HEK293 (cell line): ENCODE results near the gene SCN3A.

Experiments used
- CTCF ChIA-PET: fragments of 350-600 bp; formaldehyde crosslinking; extraction: SDS; loops from one replicate; lab custom pipeline; 2021; ENCODE audit warnings: antibody characterized with exemption; lab: Yijun Ruan, JAX
- POLR2A ChIA-PET: fragments of 300-600 bp; formaldehyde crosslinking; extraction: SDS; loops from one replicate; lab custom pipeline; 2020; ENCODE audit warnings: antibody characterized with exemption, inconsistent platforms; lab: Yijun Ruan, JAX
- H3K27ac ChIP-seq: fragments of 200-500 bp; sonication (Bioruptor generic); 2 replicates; pipeline ENCODE4 v1.5.1; 2014; ENCODE audit warnings: low read depth, low read length, control low read depth, inconsistent platforms; ENCODE audit errors: extremely low read depth
- H3K36me3 ChIP-seq, 2 experiments: fragments of 200-500 bp in 1 of 2; sonication (Bioruptor generic) in 1 of 2; 1 replicate in 1 of 2; 2 replicates in 1 of 2; pipeline ENCODE4 v1.5.1; 2014 to 2017; ENCODE audit warnings: inconsistent platforms in 2 of 2, low read length in 2 of 2; ENCODE audit not compliant: control insufficient read depth in 2 of 2, insufficient read depth in 1 of 2
- H3K4me1 ChIP-seq: fragments of 200-500 bp; sonication (Bioruptor generic); 2 replicates; pipeline ENCODE4 v1.5.1; 2014; ENCODE audit warnings: mild to moderate bottlenecking, low read length, inconsistent platforms; ENCODE audit not compliant: control insufficient read depth, insufficient read depth
- H3K4me3 ChIP-seq: 2 replicates; pipeline ENCODE4 v1.5.1; 2011; ENCODE audit warnings: low read depth, mild to moderate bottlenecking, control low read depth, low read length, moderate library complexity
- H3K9me3 ChIP-seq: fragments of 200-500 bp; sonication (Bioruptor generic); 2 replicates; pipeline ENCODE4 v1.5.1; 2014; ENCODE audit warnings: low read depth, low read length, inconsistent platforms; ENCODE audit not compliant: control insufficient read depth, insufficient read depth
- KLF10 ChIP-seq: fragments of 450-650 bp; IDR thresholded peaks from 2 replicates; pipeline ENCODE4 v1.5.1; 2018; ENCODE audit warnings: missing biosample characterization, mild to moderate bottlenecking, missing genetic modification characterization
- SCRT1 ChIP-seq: fragments of 450-650 bp; formaldehyde crosslinking; IDR thresholded peaks from 2 replicates; pipeline ENCODE4 v1.5.1; 2016; ENCODE audit warnings: missing biosample characterization, missing genetic modification characterization, borderline replicate concordance
- SP3 ChIP-seq: fragments of 450-650 bp; formaldehyde crosslinking; IDR thresholded peaks from 2 replicates; pipeline ENCODE4 v1.5.1; 2016; ENCODE audit warnings: missing biosample characterization, missing genetic modification characterization
- ZBTB1 ChIP-seq: fragments of 450-650 bp; formaldehyde crosslinking; IDR thresholded peaks from 2 replicates; pipeline ENCODE4 v1.5.1; 2016; ENCODE audit warnings: missing biosample characterization, missing genetic modification characterization
- ZBTB20 ChIP-seq: fragments of 450-650 bp; formaldehyde crosslinking; IDR thresholded peaks from 2 replicates; pipeline ENCODE4 v1.5.1; 2016; ENCODE audit warnings: missing biosample characterization, missing genetic modification characterization
- ZBTB21 ChIP-seq: fragments of 450-650 bp; formaldehyde crosslinking; IDR thresholded peaks from 2 replicates; pipeline ENCODE4 v1.5.1; 2017; ENCODE audit warnings: missing biosample characterization, missing genetic modification characterization
- ZBTB48 ChIP-seq: fragments of 450-650 bp; formaldehyde crosslinking; IDR thresholded peaks from 2 replicates; pipeline ENCODE4 v1.5.1; 2016; ENCODE audit warnings: missing biosample characterization, missing genetic modification characterization
- ZFHX2 ChIP-seq: fragments of 450-650 bp; formaldehyde crosslinking; conservative IDR thresholded peaks from 2 replicates; pipeline ENCODE4 v1.5.1; 2016; ENCODE audit warnings: missing biosample characterization, missing genetic modification characterization
- ZFP69B ChIP-seq: fragments of 450-650 bp; formaldehyde crosslinking; IDR thresholded peaks from 2 replicates; pipeline ENCODE4 v1.5.1; 2016; ENCODE audit warnings: missing biosample characterization, missing genetic modification characterization
- ZNF174 ChIP-seq: fragments of 450-650 bp; formaldehyde crosslinking; IDR thresholded peaks from 2 replicates; pipeline ENCODE4 v1.5.0; 2017; ENCODE audit warnings: missing biosample characterization, mild to moderate bottlenecking, missing genetic modification characterization
- ZNF202 ChIP-seq: fragments of 450-650 bp; formaldehyde crosslinking; IDR thresholded peaks from 2 replicates; pipeline ENCODE4 v1.5.1; 2016; ENCODE audit warnings: missing biosample characterization, missing genetic modification characterization, borderline replicate concordance
- ZNF211 ChIP-seq: fragments of 450-650 bp; formaldehyde crosslinking; IDR thresholded peaks from 2 replicates; pipeline ENCODE4 v1.5.1; 2016; ENCODE audit warnings: low read depth, missing biosample characterization, missing genetic modification characterization
- ZNF23 ChIP-seq: fragments of 450-650 bp; formaldehyde crosslinking; IDR thresholded peaks from 2 replicates; pipeline ENCODE4 v1.5.1; 2016; ENCODE audit warnings: missing biosample characterization, missing genetic modification characterization, borderline replicate concordance
- ZNF239 ChIP-seq: fragments of 450-650 bp; formaldehyde crosslinking; IDR thresholded peaks from 2 replicates; pipeline ENCODE4 v1.5.1; 2016; ENCODE audit warnings: missing biosample characterization, missing genetic modification characterization
- ZNF248 ChIP-seq: fragments of 450-650 bp; formaldehyde crosslinking; IDR thresholded peaks from 2 replicates; pipeline ENCODE4 v1.5.1; 2017; ENCODE audit warnings: missing biosample characterization, missing genetic modification characterization
- ZNF335 ChIP-seq: fragments of 450-650 bp; formaldehyde crosslinking; conservative IDR thresholded peaks from 2 replicates; pipeline ENCODE4 v1.5.1; 2016; ENCODE audit warnings: missing biosample characterization, missing genetic modification characterization
- ZNF350 ChIP-seq: fragments of 450-650 bp; formaldehyde crosslinking; IDR thresholded peaks from 2 replicates; pipeline ENCODE4 v1.5.0; 2017; ENCODE audit warnings: missing biosample characterization, mild to moderate bottlenecking, missing genetic modification characterization
- ZNF394 ChIP-seq: fragments of 450-650 bp; formaldehyde crosslinking; IDR thresholded peaks from 2 replicates; pipeline ENCODE4 v1.5.1; 2016; ENCODE audit warnings: missing biosample characterization, missing genetic modification characterization, mild to moderate bottlenecking, moderate library complexity, borderline replicate concordance
- ZNF777 ChIP-seq: fragments of 450-650 bp; formaldehyde crosslinking; IDR thresholded peaks from 2 replicates; pipeline ENCODE4 v1.5.1; 2017; ENCODE audit warnings: missing biosample characterization, missing genetic modification characterization, borderline replicate concordance
- ZNF837 ChIP-seq: fragments of 450-650 bp; formaldehyde crosslinking; IDR thresholded peaks from 2 replicates; pipeline ENCODE4 v1.5.1; 2016; ENCODE audit warnings: missing biosample characterization, missing genetic modification characterization
- TF ChIP-seq, protein P1 (sequence below): fragments of 450-650 bp; formaldehyde crosslinking; IDR thresholded peaks from 2 replicates; pipeline ENCODE4 v1.5.1; 2016; ENCODE audit warnings: missing biosample characterization, missing genetic modification characterization
- TF ChIP-seq, protein P2 (sequence below): fragments of 450-650 bp; formaldehyde crosslinking; conservative IDR thresholded peaks from 2 replicates; pipeline ENCODE4 v1.5.1; 2016; ENCODE audit warnings: low read depth, missing biosample characterization, missing genetic modification characterization

The SCN3A gene

DNA sequence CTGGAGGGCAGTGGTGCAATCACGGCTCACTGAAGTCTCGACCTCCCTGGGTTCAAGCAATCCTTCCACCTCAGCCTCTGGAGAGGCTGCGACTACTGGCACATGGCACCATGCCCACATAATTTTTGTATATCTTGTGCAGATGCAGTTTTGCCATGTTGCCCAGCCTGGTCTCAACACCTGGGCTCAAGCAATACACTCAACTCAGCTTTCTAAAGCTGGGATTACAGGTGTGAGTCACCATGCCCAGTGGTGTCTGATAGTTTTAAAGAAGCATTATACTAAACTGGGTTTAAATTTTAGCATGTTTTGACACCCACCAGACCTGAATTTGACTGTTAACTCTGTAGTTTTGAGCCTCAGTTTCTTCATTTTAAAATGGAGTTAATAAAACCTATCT, 139.1 kb downstream of the SCN3A start (continued):
- TF ChIP-seq, protein P1, sequence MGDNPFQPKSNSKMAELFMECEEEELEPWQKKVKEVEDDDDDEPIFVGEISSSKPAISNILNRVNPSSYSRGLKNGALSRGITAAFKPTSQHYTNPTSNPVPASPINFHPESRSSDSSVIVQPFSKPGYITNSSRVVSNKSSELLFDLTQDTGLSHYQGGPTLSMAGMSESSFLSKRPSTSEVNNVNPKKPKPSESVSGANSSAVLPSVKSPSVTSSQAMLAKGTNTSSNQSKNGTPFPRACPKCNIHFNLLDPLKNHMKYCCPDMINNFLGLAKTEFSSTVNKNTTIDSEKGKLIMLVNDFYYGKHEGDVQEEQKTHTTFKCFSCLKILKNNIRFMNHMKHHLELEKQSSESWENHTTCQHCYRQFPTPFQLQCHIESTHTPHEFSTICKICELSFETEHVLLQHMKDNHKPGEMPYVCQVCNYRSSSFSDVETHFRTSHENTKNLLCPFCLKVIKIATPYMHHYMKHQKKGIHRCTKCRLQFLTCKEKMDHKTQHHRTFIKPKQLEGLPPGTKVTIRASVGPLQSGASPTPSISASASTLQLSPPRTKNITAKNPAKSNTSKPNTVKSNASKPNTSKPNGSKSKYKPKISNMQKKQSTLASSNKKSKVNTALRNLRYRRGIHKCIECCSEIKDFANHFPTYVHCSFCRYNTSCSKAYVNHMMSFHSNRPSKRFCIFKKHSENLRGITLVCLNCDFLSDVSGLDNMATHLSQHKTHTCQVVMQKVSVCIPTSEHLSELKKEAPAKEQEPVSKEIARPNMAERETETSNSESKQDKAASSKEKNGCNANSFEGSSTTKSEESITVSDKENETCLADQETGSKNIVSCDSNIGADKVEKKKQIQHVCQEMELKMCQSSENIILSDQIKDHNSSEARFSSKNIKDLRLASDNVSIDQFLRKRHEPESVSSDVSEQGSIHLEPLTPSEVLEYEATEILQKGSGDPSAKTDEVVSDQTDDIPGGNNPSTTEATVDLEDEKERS (tag by site-specific recombination) = no peak
- TF ChIP-seq ZNF202 (tag by site-specific recombination) = no peak
- no peak for TF ChIP-seq ZBTB20
- no peak for TF ChIP-seq ZFP69B (tag by site-specific recombination)
- TF ChIP-seq ZBTB21 = no peak

DNA sequence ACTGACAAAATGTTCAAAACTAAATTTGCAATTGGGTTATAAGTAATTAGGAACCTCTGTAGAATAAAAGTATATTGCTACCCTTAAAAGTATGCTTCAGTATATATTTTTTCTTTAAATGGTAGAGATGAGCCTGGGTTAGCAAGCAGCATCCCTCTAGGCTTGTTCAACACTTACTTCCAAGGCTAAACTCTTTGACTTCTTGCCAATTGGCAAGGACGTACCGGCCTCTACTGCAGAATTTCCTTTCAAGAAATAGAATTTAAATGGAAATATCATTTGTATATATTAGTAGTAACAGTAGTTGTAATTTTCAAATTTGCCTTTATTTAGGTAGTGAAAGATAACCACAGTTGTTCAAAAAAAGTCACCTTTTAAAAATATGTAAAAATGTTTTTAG, 143.4 kb downstream of the SCN3A start:
- CTCF ChIA-PET = no interaction called here
- Histone ChIP-seq H3K4me3 (no peak overlapping the region), H3K36me3 (no peaks in the 10 kb centered on the region), H3K4me1 (peaks cover 2% of the 10 kb centered on the region; the same call in 1 of the 2 replicates)
- POLR2A ChIA-PET = no interaction called here
- TF ChIP-seq KLF10 (tag by site-specific recombination) (no peak), ZBTB48 (tag by site-specific recombination) (no peak), ZNF248 (tag by site-specific recombination) (no peak), ZNF174 (tag by site-specific recombination) (no peak), ZNF23 (tag by site-specific recombination) (no peak), ZNF837 (tag by site-specific recombination) (no peak), ZNF350 (no peak), ZNF777 (tag by site-specific recombination) (no peak), ZNF394 (tag by site-specific recombination) (no peak), ZNF211 (tag by site-specific recombination) (no peak), ZNF239 (no peak), ZNF335 (no peak), ZBTB20 (no peak), SP3 (tag by site-specific recombination) (no peak), SCRT1 (no peak), ZFHX2 (tag by site-specific recombination) (no peak), ZBTB1 (tag by site-specific recombination) (no peak)
- TF ChIP-seq, protein P2, sequence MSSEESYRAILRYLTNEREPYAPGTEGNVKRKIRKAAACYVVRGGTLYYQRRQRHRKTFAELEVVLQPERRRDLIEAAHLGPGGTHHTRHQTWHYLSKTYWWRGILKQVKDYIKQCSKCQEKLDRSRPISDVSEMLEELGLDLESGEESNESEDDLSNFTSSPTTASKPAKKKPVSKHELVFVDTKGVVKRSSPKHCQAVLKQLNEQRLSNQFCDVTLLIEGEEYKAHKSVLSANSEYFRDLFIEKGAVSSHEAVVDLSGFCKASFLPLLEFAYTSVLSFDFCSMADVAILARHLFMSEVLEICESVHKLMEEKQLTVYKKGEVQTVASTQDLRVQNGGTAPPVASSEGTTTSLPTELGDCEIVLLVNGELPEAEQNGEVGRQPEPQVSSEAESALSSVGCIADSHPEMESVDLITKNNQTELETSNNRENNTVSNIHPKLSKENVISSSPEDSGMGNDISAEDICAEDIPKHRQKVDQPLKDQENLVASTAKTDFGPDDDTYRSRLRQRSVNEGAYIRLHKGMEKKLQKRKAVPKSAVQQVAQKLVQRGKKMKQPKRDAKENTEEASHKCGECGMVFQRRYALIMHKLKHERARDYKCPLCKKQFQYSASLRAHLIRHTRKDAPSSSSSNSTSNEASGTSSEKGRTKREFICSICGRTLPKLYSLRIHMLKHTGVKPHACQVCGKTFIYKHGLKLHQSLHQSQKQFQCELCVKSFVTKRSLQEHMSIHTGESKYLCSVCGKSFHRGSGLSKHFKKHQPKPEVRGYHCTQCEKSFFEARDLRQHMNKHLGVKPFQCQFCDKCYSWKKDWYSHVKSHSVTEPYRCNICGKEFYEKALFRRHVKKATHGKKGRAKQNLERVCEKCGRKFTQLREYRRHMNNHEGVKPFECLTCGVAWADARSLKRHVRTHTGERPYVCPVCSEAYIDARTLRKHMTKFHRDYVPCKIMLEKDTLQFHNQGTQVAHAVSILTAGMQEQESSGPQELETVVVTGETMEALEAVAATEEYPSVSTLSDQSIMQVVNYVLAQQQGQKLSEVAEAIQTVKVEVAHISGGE = no peak
- TF ChIP-seq, all 188 proteins: peak for 0
- Histone ChIP-seq H3K27ac (no peak overlapping the region), H3K9me3 (no peaks in the 10 kb centered on the region)
